HG02870 (cell line): ENCODE results near the gene OR5A1.

Experiments used
- ATAC-seq: cut with Tn5 transposase; IDR thresholded peaks from one replicate; pipeline ENCODE4 v1.9.1; 2021; ENCODE audit warnings: mild to moderate bottlenecking, moderate library complexity; ENCODE audit not compliant: unreplicated experiment

Gene OR5A1

GRCh38 chr11:59475176-59475575 lies 38.9 kb downstream of the OR5A1 start:
- ATAC-seq: no peak

- no peak for ATAC-seq
These were observed 43.6 kb downstream of the OR5A1 start for GRCh38 chr11:59479906-59480305.

- no peak for ATAC-seq
These were observed 44.1 kb downstream of the OR5A1 start for GRCh38 chr11:59480359-59480758.
